SIG-M5 (cell line): ENCODE data around the gene PIK3IP1.
"Not testable (repeated sequence)": the region's sequence is repeated elsewhere in the genome, so short reads cannot be mapped to it uniquely, and the experiment has no call there.

Source experiments
- DNase-seq: peaks from one replicate; lab custom pipeline; 2025; lab: John Stamatoyannopoulos, UW

The PIK3IP1 gene

GRCh38 chr22:31248965-31249958 lies 43.0 kb downstream of the PIK3IP1 start:
- DNase-seq = no peak

- DNase-seq = no peak
These were observed 44.0 kb downstream of the PIK3IP1 start for GRCh38 chr22:31248138-31248745.

- no peak for DNase-seq
These were observed 44.6 kb downstream of the PIK3IP1 start for GRCh38 chr22:31247726-31248125.

GRCh38 chr22:31246687-31247086 lies 45.6 kb downstream of the PIK3IP1 start:
- no peak for DNase-seq

- DNase-seq = not testable (repeated sequence)
These were observed 46.3 kb downstream of the PIK3IP1 start for GRCh38 chr22:31245998-31246397.

GRCh38 chr22:31244943-31245451 lies 47.3 kb downstream of the PIK3IP1 start:
- DNase-seq = no peak

- no peak for DNase-seq
These were observed 48.0 kb downstream of the PIK3IP1 start for GRCh38 chr22:31244046-31244942.

GRCh38 chr22:31243339-31244045 lies 48.8 kb downstream of the PIK3IP1 start:
- DNase-seq = no peak

GRCh38 chr22:31241936-31242335 lies 50.4 kb downstream of the PIK3IP1 start:
- DNase-seq = no peak

GRCh38 chr22:31241200-31241599 lies 51.1 kb downstream of the PIK3IP1 start:
- DNase-seq = no peak

GRCh38 chr22:31239771-31240370 lies 52.4 kb downstream of the PIK3IP1 start:
- no peak for DNase-seq

GRCh38 chr22:31238057-31238456 lies 54.2 kb downstream of the PIK3IP1 start:
- DNase-seq = no peak

- not testable (repeated sequence) for DNase-seq
These were observed 56.2 kb downstream of the PIK3IP1 start for GRCh38 chr22:31236044-31236443.

- no peak for DNase-seq
These were observed 57.2 kb downstream of the PIK3IP1 start for GRCh38 chr22:31235081-31235480.

GRCh38 chr22:31233001-31233400 lies 59.3 kb downstream of the PIK3IP1 start:
- DNase-seq = no peak
